Gastroesophageal sphincter (tissue), 4 donors: ENCODE measurements around the gene PPP1R7. TPM values are rescaled to one million over a fixed set of nuclear protein-coding genes. Genes with fewer than 3 reads are reported as not detected.

Experiments
- ATAC-seq: fragments of 150-250 bp; one replicate; pipeline ENCODE4 v1.9.1; 2016; ENCODE audit warnings: mild to moderate bottlenecking, moderate library complexity
- H3K27ac ChIP-seq, 4 donors: fragments of 200-600 bp; sonication (generic) in 3 of 4; 1 replicate in 3 of 4; 2 replicates in 1 of 4; pipeline ENCODE4 v1.5.1; 2016 to 2019
- H3K27me3 ChIP-seq: fragments of 200-600 bp; sonication (generic); one replicate; pipeline ENCODE4 v1.5.1; 2019
- H3K36me3 ChIP-seq, 2 donors: fragments of 200-600 bp; sonication (generic); one replicate each; pipeline ENCODE4 v1.5.1; 2019; ENCODE audit warnings: control low read depth in 1 of 2
- H3K4me1 ChIP-seq, 3 donors: fragments of 200-600 bp; sonication (generic); 1 replicate in 2 of 3; 2 replicates in 1 of 3; pipeline ENCODE4 v1.5.1; 2016 to 2019; ENCODE audit warnings: control low read depth in 2 of 3
- H3K4me3 ChIP-seq, 2 donors: fragments of 200-600 bp; sonication (generic); one replicate each; pipeline ENCODE4 v1.5.1; 2019; ENCODE audit warnings: mild to moderate bottlenecking in 1 of 2, moderate library complexity in 1 of 2
- H3K9me3 ChIP-seq, 3 donors: fragments of 200-600 bp; sonication (generic); one replicate each; pipeline ENCODE4 v1.5.1; 2017 to 2019; ENCODE audit warnings: control low read depth in 2 of 3
- CTCF ChIP-seq, 4 experiments: fragments of 200-600 bp in 2 of 4; fragments of 450-650 bp in 2 of 4; sonication (generic) in 1 of 4; IDR thresholded peaks; one replicate each; pipeline ENCODE4 v1.5.1; 2017 to 2019; ENCODE audit warnings: antibody characterized with exemption in 4 of 4, mild to moderate bottlenecking in 2 of 4, moderate library complexity in 2 of 4
- EP300 ChIP-seq: sonication (generic); formaldehyde crosslinking; IDR thresholded peaks from one replicate; pipeline ENCODE4 v1.6.1; 2017; ENCODE audit warnings: antibody characterized with exemption, mild to moderate bottlenecking
- POLR2A ChIP-seq, 2 donors: fragments of 450-650 bp; IDR thresholded peaks; one replicate each; pipeline ENCODE4 v1.6.1; 2017; ENCODE audit warnings: antibody characterized with exemption in 2 of 2, mild to moderate bottlenecking in 2 of 2, moderate library complexity in 1 of 2
- POLR2AphosphoS5 ChIP-seq: sonication (generic); formaldehyde crosslinking; IDR thresholded peaks from one replicate; pipeline ENCODE4 v1.6.1; 2017; ENCODE audit warnings: antibody characterized with exemption
- WGBS, 2 donors: methylation state at CpG; one replicate each; pipeline ENCODE4 v1.1.5; 2018; ENCODE audit warnings: low coverage in 1 of 2; 5-methylcytosine and 5-hydroxymethylcytosine counted together
- total RNA-seq, 4 donors: library from RNA; depleted of rRNA; stranded (reverse); fragments of >200 nt; gene quantifications; one replicate each; pipeline ENCODE4 v1.1.0, GENCODE V29; 2016

The PPP1R7 gene
- total RNA-seq, 4 donors from 2014 or later = 62.3 to 90.7 (median 73.3) TPM

- no peaks in the 10 kb centered on the region for H3K27me3 ChIP-seq
- WGBS, 2 donors = no CpG with 5 or more reads among the region's 6 CpGs
- no peak overlapping the region for H3K4me3 ChIP-seq
- H3K27ac ChIP-seq = no peak overlapping the region
- ATAC-seq = no peak
- no peaks in the 10 kb centered on the region for H3K36me3 ChIP-seq
- TF ChIP-seq EP300 (no peak), POLR2A (IDR thresholded peaks at IDR 0.05) (no peak), POLR2AphosphoS5 (no peak), CTCF (IDR thresholded peaks at IDR 0.05) (no peak)
- no peaks in the 10 kb centered on the region for H3K9me3 ChIP-seq
- H3K4me1 ChIP-seq = no peaks in the 10 kb centered on the region
These were observed 57.4 kb downstream of the PPP1R7 start for GRCh38 chr2:241207641-241208040.

GRCh38 chr2:241208058-241208457 lies 57.8 kb downstream of the PPP1R7 start:
- H3K4me3 ChIP-seq = no peak overlapping the region
- H3K27me3 ChIP-seq = no peaks in the 10 kb centered on the region
- H3K4me1 ChIP-seq = no peaks in the 10 kb centered on the region
- WGBS, 2 donors = 39 to 80% methylated on average over 2 to 5 of the region's 6 CpGs
- ATAC-seq = no peak
- H3K27ac ChIP-seq = no peak overlapping the region
- TF ChIP-seq POLR2AphosphoS5 (no peak), CTCF (IDR thresholded peaks at IDR 0.05) (no peak), EP300 (no peak), POLR2A (IDR thresholded peaks at IDR 0.05) (no peak)
- no peaks in the 10 kb centered on the region for H3K36me3 ChIP-seq
- no peaks in the 10 kb centered on the region for H3K9me3 ChIP-seq

- H3K9me3 ChIP-seq = no peaks in the 10 kb centered on the region
- ATAC-seq = no peak
- no peaks in the 10 kb centered on the region for H3K27me3 ChIP-seq
- TF ChIP-seq CTCF (IDR thresholded peaks at IDR 0.05) (no peak), POLR2A (IDR thresholded peaks at IDR 0.05) (no peak), POLR2AphosphoS5 (no peak), EP300 (no peak)
- no CpG with 5 or more reads among the region's 33 CpGs for WGBS, 2 donors
- no peak overlapping the region for H3K4me3 ChIP-seq
- no peaks in the 10 kb centered on the region for H3K36me3 ChIP-seq
- no peak overlapping the region for H3K27ac ChIP-seq
- no peaks in the 10 kb centered on the region for H3K4me1 ChIP-seq
These were observed 59.0 kb downstream of the PPP1R7 start for GRCh38 chr2:241209271-241209670.

DNA sequence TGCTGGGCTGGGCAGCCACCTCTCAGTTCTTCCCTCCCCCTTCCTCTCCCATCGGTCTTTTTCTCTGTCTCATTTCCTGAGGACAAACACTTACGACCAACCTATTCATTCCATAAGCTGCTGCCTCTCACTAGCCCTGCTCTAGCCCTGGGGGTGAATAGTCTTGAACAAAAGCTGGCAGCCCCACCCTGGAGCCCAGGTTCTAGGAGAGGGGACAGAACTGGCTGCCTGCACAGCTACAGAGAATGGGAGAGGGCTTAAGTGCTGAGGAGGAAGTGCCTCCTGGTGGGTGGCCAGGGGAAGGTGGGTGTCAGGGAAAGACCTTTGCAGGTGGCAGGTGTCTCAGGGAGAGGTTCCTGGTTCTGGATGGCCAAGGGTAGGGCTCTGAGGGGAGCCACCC lies 61.0 kb downstream of the PPP1R7 start:
- H3K9me3 ChIP-seq = no peaks in the 10 kb centered on the region
- H3K36me3 ChIP-seq = no peaks in the 10 kb centered on the region
- no peak overlapping the region for H3K27ac ChIP-seq
- ATAC-seq = no peak
- 25% methylated on average over 2 of the region's 2 CpGs; no CpG with 5 or more reads in 1 of the 2 donors for WGBS, 2 donors
- H3K27me3 ChIP-seq = no peaks in the 10 kb centered on the region
- H3K4me3 ChIP-seq = no peak overlapping the region
- no peak for TF ChIP-seq POLR2A (IDR thresholded peaks at IDR 0.05)
- no peak for TF ChIP-seq EP300
- TF ChIP-seq POLR2AphosphoS5 = no peak
- no peak for TF ChIP-seq CTCF (IDR thresholded peaks at IDR 0.05)
- H3K4me1 ChIP-seq = no peaks in the 10 kb centered on the region

GRCh38 chr2:241213041-241213440 lies 62.8 kb downstream of the PPP1R7 start:
- Histone ChIP-seq H3K27me3 (no peaks in the 10 kb centered on the region), H3K4me3 (no peak overlapping the region), H3K4me1 (peaks cover 0 to 4% (median 0%) of the 10 kb centered on the region in 3 donors), H3K9me3 (no peaks in the 10 kb centered on the region), H3K27ac (no peak overlapping the region), H3K36me3 (no peaks in the 10 kb centered on the region)
- 40 to 57% methylated on average over 2 to 5 of the region's 13 CpGs for WGBS, 2 donors
- no peak for ATAC-seq
- TF ChIP-seq CTCF (IDR thresholded peaks at IDR 0.05) (no peak), POLR2AphosphoS5 (no peak), EP300 (no peak), POLR2A (IDR thresholded peaks at IDR 0.05) (no peak)
